Stomach (tissue), 4 donors: ENCODE results near the gene FBXL17.

Source experiments
- CTCF ChIP-seq, 7 experiments: fragments of 450-650 bp in 4 of 7; fragments of 200-600 bp in 3 of 7; sonication (generic) in 3 of 7; IDR thresholded peaks; one replicate each; pipeline ENCODE4 v1.5.1; 2016 to 2019; ENCODE audit warnings: antibody characterized with exemption in 7 of 7, control low read depth in 2 of 7, mild to moderate bottlenecking in 1 of 7
- EP300 ChIP-seq: sonication (generic); formaldehyde crosslinking; IDR thresholded peaks from one replicate; pipeline ENCODE4 v1.6.1; 2017; ENCODE audit warnings: antibody characterized with exemption

GRCh38 chr5:108006791-108007190, 375.1 kb downstream of the FBXL17 start:
- TF ChIP-seq CTCF (IDR thresholded peaks at IDR 0.05) (no peak), EP300 (no peak)
